Superior temporal gyrus (tissue), 1 donor: ENCODE results near the gene PPP1R14C.
A peak's percentile ranks its signal among the peaks of the same experiment; 100 is the strongest.

Experiments
- DNase-seq: peaks from one replicate; pipeline ENCODE4 v3.0.0-alpha.2; 2016; ENCODE audit errors: extremely low spot score

PPP1R14C gene

DNA sequence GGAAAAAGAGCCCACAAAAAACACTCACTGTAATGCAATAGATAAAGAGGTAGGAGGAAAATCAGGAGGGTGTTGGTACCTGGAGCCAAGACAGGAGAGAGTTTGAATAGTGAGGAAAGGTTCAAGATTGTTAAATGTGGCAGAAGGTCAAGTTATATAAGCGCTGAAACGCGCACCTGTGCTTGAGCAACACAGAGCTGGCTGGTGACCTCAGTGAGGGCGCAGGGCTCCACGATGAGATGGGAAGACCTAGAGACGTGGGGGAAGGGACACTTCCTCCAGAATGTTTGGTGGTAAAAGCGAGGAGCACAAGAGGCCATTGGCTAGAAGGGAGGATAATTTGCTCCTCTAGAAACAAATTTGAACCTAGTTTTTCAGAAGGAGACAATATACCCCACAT is 4.2 kb upstream of the PPP1R14C start:
- no peak for DNase-seq

DNA sequence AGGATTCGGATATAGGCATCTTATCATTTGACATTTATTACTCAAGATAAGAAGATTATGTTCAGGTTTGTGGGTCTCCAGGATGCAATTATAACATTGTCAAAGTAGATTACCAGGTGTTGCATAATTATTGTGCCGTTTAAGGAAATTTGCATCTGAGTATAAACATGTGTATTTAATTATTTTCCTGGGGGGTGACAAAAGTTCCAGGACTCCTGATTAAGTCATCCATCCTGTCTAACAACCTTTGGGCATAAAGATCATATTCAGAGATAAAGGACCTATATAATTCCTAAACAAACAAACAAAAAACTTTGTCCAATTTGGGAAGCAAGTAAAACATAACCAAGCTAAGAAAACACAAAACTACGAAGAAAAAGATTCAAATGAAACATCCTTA is 3.3 kb upstream of the PPP1R14C start:
- no peak for DNase-seq

DNA sequence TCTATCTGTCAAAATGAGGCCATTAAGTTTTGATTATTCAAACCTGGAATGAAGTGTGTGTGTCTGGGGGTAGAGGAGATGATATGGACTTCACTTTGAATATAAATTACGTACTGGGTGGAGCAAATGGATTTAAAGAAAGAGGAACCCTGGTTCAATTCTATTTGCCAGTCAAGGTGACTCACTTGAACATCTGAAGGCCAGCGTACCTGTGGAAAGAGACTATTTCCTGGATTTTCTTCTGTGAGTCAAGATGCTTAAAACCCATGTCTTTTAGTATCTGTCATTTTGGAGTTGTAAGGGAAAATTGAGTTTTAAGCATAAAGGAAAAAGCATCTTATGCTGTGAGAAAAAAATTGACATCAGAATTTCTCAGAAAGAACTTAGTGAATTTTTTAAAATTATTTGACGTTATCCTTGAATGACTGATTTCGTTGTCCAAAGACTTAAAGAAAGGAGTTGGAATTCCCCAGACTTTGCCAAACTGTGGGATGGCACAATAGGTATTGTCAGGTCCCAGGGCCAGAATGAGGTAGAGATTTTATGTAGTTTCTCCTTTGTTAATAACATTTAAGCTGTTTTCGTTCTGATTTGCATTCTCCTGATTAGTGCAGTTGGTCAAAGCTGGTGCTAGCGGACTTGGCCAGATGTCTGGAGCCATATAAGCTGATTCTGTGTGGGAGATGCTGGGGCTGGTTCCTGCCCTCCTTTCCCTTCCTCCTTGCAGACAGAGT is 2.4 kb upstream of the PPP1R14C start:
- DNase-seq: no peak

DNA sequence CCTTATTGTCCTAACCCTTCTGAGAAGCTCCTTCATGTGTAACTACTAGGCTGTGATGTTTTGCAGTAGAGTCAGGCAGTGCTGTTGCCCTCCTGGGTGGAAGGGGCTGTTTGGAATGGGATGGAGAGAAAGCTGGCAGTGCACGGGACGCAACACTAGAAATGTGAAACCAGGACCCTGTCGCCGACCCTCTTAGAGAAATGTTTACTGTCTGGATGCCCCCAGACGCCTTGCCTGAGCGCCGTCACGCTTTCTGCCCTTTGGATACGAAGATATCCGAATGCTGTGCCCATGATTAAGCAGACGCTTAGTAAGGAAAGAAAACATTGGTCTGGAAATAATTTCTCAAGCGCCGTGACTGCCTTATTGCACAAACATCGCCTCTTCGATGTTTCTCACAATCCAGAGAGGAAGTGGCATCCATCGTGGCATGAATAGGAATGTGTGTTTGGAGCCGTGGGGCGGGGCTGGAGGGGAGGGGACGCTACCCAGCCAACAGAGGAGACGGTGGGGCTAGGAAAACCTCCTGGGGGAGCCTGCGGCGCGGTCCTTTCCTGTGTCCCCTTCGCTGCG is 661 bp upstream of the PPP1R14C start:
- DNase-seq: peak; percentile 42

DNA sequence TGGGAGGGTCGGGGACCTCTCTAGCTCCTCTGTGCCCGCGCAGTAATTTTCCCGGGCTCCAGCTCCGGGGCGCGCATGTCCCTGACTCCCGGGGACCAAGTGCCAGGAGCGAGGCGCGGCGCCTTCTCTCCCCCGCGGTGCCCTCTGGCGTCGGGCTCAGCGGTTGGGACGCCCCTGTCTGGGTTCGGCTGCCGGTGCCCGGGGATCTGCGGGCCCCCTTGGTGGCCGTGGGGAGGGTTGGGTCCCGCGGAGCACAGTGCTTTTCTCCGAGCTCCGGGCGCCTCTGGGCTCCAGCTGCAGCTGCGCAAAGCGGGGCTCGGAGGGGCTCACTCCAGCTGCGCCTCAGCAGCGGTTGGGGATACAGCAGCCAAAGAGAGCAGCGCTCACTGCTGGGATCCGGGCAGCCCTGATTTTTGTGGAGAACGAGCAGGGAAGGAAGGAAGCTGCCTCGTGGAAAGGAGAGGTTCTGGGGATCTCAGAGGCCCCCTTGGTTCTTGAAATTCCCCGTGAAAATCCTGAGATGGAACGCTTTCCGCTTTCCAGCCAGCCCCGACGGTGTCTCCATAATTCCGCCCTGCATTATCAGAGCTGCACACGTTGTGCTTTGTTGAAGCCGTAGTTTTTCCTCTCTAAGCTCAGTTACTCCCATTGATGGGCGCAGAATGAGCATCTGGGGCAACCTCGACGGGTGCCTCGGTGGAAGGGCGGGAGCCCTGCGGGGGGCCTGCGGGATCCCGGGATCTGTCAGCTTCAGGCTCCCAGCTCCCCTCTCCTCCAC is 861 bp downstream of the PPP1R14C start:
- no peak for DNase-seq

DNA sequence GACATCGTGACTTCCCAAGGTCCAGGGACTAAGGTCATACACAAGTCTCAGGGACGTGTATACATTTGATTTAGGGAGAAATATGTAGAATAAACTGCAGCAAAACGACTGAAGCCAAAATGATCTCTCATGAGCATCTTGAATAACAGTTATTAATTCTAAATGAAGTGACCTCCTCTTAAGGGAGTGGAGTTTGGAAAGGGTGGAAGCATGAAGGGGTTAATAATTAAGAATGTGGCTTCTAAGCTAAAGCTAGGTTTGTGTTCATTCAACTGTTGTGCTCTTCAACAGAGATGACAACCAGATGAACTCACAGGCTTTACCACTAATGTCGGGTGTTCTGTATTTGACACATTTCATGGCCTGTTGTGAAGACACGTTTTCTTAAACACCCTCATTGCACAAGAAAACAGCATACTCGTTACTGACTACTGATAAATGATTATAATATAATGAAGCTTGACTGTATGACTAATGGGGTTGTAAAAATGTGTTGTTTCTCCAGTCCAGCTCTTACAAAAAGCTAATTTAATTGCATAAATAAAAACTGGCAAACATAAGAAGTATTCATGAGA is 1.5 kb downstream of the PPP1R14C start:
- DNase-seq: no peak

DNA sequence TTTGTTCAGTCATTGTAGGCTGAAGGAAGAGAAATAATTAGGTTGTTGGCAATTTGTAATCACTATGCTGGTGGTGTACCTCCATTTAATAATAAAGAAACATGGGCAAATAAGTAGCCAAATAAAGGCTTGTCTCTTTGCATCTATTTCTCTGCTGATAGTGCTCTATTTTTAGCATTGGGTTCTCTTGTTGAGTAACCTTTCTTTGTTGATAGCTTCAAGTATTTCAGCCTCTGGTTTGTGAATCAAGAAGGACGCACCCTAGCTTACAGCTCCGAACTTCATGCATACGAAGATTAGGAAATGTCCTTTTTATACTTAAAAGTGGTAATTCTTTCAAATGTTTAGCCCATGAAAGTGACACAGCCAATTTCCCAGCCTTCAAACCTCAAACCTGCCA is 2.6 kb downstream of the PPP1R14C start:
- no peak for DNase-seq

DNA sequence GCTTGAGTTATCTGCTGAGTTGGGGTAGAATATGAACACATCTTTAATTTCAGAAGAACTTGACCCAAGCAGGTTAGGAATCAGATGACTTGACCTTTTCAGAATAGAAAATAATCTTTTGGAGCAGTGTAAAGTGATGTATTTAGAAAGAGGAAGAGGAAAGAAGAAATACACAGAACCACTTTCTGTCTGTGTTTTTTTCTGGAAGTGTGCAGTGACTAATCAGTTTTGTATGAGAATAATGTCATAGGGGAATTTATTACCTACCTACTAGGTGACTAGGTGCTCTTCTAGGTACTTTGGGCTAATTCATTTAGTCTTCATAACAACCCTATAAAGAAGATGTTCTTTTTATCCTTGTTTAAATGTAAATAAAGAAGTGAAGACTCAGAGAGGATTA is 3.0 kb downstream of the PPP1R14C start:
- DNase-seq: no peak

DNA sequence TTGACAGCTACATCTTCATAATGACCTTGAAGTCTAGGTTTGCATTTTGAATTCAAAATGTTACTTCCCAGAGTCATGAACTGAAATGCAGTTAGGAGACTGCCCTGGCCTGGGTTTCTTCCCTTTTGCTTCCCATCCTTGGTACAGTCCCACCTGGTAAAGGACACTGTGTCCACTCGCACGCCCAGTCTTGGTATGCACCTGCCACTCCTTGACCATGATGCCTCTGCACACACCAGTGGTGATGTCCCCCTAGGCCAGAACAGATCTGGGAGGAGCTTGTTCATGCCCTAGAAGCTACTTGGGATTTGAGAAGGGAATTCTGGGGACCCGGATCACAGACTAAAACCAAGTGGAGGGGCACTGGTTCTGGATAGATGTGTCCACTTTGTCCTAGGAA is 3.6 kb downstream of the PPP1R14C start:
- DNase-seq: no peak

DNA sequence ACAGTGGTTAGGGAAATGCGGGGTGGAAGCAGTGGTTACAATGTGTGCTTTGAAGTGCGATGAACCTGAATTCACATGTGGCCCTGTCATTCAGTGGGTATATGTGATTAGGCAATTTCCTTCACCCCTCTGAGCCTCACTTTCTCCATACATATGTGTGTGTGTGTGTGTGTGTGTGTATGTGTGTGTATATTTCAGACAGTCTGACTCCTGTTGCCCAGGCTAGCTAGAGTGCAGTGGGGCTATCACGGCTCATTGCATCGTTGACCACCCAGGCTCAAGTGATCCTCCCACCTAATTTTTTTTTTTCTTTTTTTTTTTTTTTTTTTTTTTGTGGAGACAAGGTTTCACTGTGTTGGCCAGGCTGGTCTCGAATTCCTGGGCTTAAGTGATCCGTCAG is 6.3 kb downstream of the PPP1R14C start:
- no peak for DNase-seq

DNA sequence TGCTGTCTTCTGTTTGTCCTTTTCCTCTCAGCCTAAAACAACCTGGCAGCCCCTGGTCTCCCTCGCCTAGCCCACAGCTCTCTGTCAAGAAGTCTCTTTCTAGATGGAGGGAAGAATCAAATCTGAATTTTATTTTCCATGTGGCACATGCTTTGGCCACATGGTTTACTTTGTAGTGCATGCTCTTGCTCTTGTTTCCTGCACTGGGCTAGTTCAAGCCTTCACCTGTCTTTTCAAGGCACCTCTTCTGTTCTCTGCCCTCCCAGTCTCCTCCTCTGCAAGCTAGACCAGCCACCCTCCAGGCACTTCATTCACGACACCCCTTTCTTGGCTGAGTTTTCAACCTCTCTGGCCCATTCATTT is 7.6 kb downstream of the PPP1R14C start:
- no peak for DNase-seq

DNA sequence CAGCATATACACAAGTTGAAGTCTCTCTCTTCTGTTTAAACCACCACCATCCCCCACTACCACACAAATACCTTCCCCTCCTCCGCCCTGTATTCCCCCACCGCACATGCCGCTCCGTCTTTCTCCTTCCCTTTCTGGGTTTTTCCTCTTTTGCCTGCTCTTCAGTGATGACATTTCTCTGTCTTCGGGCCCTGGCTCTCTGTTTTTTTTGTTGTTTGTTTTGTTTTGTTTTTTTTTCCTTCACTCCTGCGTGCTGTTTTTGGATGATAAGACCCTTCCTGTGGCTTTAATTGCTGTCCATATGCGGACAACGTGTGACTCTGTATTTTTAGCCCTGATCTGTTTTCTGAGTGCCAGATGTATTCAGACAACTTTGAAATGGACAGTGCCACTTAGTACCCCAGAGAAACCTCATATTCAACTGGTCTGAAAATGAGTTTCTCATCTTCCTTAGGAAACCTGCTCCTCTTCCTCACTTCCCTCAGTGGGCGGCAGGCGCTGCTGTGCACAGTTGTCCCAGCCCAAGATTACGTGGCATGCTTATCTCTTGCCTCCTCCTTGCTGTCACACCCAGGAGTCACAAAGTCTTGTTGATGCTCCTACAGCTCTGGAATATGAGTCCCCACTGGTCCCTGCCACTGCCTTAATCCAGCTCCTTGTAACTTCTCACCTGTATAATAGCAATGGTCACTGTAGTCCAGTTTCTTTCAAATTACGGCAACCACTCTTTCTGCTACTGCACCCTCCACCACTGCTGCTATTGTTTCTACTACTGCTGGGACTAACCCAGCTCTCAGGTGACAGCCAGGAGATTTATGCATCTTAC is 8.2 kb downstream of the PPP1R14C start:
- DNase-seq: no peak

DNA sequence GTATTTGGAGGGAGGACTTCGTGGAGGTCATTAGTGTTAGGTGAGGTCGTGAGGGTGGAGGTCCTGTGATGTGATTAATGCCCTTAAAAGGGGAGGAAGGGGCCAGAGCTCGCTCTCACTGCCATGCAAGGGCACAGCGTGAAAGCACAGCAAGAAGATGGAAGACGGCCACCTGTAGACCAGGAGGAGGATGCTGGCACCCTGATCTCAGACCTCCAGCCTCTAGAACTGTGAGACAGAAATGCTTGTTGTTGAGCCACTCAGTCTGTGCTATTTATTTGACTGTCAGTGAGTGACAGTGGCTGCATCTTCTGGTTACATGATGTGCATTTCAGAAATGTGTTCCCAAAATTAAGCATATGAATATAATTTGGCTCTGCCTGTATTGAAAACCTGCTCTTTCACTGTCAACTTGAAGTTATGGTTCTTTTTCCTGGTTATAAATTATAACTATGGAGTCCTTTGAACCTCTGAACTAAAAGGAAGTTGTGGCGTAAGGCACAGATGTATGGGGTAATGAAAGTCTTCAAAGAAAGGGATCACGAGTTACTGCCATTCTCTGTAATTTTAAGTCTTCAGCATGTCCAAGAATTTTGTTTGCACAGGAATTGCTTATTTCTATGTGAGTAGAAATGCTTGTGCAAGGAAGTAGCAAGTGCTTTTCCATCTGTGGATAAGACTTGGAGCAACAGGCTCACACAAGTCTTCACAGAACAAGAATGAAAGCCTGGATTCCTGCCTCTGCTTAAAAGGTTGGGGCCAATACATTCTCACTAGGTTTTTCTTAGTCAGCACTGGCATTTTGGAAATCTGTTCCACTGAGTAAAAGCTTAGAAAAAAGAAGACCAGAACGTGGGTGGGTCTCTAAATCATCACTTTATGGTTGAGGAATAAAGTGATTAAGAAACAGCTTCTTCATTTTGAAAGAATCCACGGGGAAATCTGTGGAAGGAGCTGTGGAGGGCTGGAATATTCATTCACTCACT is 10.3 kb downstream of the PPP1R14C start:
- DNase-seq: no peak

DNA sequence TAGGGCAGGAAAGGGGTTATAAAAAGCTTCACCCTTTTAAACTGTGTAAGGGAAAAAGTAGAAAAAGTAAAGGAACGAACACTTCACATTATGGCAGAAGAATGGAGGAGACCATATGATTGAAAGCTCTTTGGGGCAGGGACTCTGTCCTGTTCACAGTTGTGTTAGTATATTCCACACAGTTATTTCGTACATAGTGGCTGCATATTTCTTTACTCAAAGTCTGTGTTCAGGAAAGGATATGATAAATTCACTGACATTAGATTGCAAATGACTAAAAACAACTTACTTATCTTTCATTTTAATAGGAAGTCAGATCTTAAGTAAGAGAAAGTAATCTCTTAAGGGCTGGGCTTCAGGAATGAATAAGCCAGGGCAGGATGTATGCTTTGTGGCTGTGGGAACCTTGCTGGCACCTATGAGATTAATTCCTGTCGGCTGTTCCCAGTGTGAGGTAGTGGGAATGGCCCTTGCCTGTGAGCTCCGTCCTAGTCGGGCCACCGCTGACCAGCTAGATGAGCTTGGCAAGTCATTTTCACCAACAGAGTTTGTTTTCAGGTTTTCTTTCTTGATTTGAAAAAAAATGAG is 11.2 kb downstream of the PPP1R14C start:
- DNase-seq: no peak

DNA sequence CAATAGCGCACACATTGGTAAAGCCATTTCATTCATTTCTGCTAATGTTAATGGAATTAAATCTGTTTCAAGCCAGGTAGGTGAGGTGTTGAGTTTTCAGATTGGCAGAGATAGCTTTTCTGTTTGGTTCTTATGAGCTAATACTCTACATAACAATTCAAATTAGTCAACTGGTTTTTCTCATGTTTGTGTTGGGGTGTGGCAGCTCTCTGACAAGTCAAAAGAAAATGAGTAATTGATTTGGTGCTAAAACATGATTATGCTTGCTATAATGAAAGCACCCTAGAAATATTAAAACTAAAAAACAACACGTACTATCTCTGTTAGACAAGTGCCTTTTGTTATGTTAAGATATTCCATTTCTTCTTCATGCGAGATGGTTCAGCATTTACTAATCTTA is 13.6 kb downstream of the PPP1R14C start:
- DNase-seq: no peak

DNA sequence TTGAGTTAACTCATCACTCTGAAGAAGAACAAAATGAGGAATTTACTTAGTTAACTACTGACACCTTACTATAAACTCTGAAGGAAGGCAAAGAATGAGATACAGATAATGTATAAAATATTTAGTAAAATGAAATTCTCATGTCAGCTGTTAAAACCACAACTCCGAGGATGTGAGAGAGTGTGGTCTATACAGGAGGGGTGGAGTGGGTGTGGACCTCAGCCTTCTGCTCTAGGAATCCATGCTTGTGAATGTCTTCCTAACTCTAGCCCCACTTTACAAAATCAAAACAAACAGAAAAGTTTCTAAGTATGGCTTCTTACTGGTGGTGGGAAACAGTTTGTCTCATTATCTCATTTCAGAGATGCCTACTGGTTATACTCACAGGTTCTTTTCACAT is 14.2 kb downstream of the PPP1R14C start:
- DNase-seq: no peak

DNA sequence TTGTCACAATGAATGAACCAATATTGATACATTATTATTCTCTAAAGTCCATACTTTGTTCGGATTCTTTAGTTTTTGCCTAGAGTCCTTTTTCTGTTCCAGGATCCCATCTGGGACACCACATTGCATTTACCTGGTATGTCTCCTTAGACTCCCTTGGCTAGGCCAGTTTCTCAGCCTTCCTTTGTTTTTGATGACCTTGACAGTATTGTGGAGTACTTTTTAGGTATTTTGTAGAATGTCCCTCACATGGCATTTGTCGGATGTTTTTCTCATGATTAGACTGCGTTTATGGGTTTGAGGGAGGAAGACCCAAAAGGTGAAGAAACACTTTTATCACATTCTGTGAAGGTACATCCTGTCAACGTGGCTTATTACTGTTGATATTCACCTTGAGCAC is 16.9 kb downstream of the PPP1R14C start:
- no peak for DNase-seq

DNA sequence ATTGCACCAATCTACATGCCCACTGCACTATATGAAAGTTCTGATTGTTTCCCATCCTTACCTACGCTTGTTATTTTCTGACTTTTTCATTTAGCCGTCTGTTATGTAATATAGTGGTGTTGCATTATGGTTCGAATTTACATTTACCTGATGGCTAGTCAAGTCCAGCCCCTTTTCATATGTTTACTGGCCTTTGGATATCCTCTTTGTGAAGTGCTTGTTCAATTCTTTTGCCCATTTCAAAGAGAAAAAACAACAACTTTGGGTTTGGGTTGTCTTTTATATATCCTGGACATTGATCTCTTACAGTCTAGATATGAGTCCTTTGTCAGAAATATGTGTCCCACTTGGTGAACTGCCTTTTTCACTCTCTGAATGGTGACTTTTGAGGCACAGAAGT is 21.1 kb downstream of the PPP1R14C start:
- no peak for DNase-seq

DNA sequence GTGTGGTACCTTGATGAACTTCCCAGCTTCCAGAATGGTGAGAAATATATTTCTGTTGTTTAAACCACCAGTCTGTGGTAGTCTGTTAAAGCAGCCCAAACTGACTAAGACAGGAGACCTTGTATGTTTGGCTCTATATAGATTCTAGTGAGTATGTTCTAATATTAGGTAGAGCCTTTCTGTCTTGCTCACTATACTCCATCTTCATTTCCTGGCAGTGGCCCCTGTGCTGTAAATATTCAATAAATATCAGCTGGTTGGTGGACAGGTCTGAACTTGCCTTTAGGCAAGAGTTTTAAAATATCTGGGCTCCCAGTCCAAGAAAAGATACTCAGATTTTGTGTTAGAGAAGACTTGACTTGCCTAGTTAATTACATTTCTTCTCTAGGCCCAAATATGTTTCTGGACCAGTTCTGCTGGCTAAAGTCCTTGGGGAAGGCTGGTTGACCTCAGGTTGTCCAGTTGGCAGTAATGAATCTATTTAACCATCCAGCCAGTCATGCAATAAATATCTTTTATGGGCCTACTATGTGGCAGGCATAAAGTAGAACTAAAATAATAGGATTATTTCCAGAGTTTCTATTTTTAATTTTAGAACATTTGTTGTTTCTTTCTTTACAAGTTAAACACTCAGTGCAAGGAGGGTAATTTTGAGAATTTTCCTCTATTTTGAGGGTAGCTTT is 22.3 kb downstream of the PPP1R14C start:
- DNase-seq: no peak

DNA sequence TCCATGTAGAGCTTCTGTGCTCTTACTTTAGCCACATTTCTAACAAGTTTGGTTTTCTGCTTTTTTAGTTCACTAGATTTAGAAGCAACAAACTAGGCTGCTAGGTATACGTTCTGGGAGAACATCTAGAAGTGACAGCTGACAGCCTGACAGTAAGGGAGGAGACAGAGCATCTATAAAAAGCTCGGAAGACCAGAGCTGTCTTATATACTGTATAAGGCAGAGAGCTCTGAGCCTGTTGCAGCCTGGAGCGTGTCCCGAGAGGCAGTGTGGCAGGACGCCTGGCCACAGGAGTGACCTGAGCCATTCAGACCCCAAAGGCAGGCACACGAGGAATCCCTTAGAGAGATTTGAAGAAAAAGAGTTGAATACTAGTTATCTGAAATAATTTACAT is 24.6 kb downstream of the PPP1R14C start:
- DNase-seq: no peak
